Tibial artery (tissue), 4 donors: ENCODE data around the gene PRDM13.

Experiments used
- DNase-seq, 2 donors: peaks; one replicate each; pipeline ENCODE4 v3.0.0-alpha.2; 2019
- H3K27ac ChIP-seq, 2 donors: fragments of 200-600 bp; sonication (generic) in 1 of 2; 1 replicate in 1 of 2; 2 replicates in 1 of 2; pipeline ENCODE4 v1.5.1; 2018 to 2019; ENCODE audit warnings: mild to moderate bottlenecking in 1 of 2
- H3K27me3 ChIP-seq, 2 donors: fragments of 200-600 bp; sonication (generic) in 1 of 2; one replicate each; pipeline versions ENCODE4 v1.5.1 to v1.6.0; 2016 to 2019
- H3K36me3 ChIP-seq, 3 donors: fragments of 200-600 bp; sonication (generic) in 2 of 3; one replicate each; pipeline ENCODE4 v1.5.1; 2016 to 2019; ENCODE audit warnings: mild to moderate bottlenecking in 2 of 3
- H3K4me1 ChIP-seq, 4 donors: fragments of 200-600 bp; sonication (generic) in 2 of 4; 1 replicate in 3 of 4; 2 replicates in 1 of 4; pipeline ENCODE4 v1.5.1; 2016 to 2019
- H3K4me3 ChIP-seq, 2 donors: fragments of 200-600 bp; sonication (generic) in 1 of 2; 1 replicate in 1 of 2; 2 replicates in 1 of 2; pipeline ENCODE4 v1.5.1; 2018 to 2019; ENCODE audit warnings: mild to moderate bottlenecking in 2 of 2
- H3K9me3 ChIP-seq, 3 donors: fragments of 200-600 bp; sonication (generic) in 1 of 3; one replicate each; pipeline ENCODE4 v1.5.1; 2016 to 2019
- CTCF ChIP-seq, 2 experiments: fragments of 200-600 bp in 1 of 2; fragments of 450-650 bp in 1 of 2; IDR thresholded peaks; one replicate each; pipeline ENCODE4 v1.5.1; 2017 to 2019; ENCODE audit warnings: antibody characterized with exemption in 2 of 2, mild to moderate bottlenecking in 1 of 2, moderate library complexity in 1 of 2
- intact Hi-C: fragments of 100-400 bp; cut with DNase I; formaldehyde crosslinking; loops from one replicate; pipeline ENCODE4 v1.15.0; 2023; ENCODE audit warnings: low total_unique reads

The PRDM13 gene

GRCh38 chr6:99573980-99574617, 32.5 kb upstream of the PRDM13 start:
- Histone ChIP-seq H3K9me3 (no peaks in the 10 kb centered on the region), H3K4me1 (no peaks in the 10 kb centered on the region), H3K36me3 (no peaks in the 10 kb centered on the region), H3K27ac (no peak overlapping the region), H3K27me3 (no peaks in the 10 kb centered on the region), H3K4me3 (no peak overlapping the region)
- TF ChIP-seq CTCF (IDR thresholded peaks at IDR 0.05) = no peak
- intact Hi-C loops = no loop called here
- no peak for DNase-seq

GRCh38 chr6:99575544-99576227, 30.9 kb upstream of the PRDM13 start:
- Histone ChIP-seq H3K36me3 (no peaks in the 10 kb centered on the region), H3K27ac (no peak overlapping the region), H3K27me3 (no peaks in the 10 kb centered on the region), H3K4me1 (no peaks in the 10 kb centered on the region), H3K4me3 (no peak overlapping the region), H3K9me3 (no peaks in the 10 kb centered on the region)
- intact Hi-C loops = no loop called here
- no peak for DNase-seq
- no peak for TF ChIP-seq CTCF (IDR thresholded peaks at IDR 0.05)

- H3K4me3 ChIP-seq = no peak overlapping the region
- H3K27me3 ChIP-seq = peaks cover 0 to 4% of the 10 kb centered on the region in 2 donors
- no peaks in the 10 kb centered on the region for H3K4me1 ChIP-seq
- H3K36me3 ChIP-seq = no peaks in the 10 kb centered on the region
- DNase-seq = no peak
- intact Hi-C loops = no loop called here
- TF ChIP-seq CTCF (IDR thresholded peaks at IDR 0.05) = no peak
- H3K9me3 ChIP-seq = no peaks in the 10 kb centered on the region
- no peak overlapping the region for H3K27ac ChIP-seq
Observed at GRCh38 chr6:99579781-99580180, 26.9 kb upstream of the PRDM13 start.

- H3K9me3 ChIP-seq = no peaks in the 10 kb centered on the region
- no peak for DNase-seq
- no peaks in the 10 kb centered on the region for H3K36me3 ChIP-seq
- peaks cover 0 to 29% (median 21%) of the 10 kb centered on the region in 4 donors for H3K4me1 ChIP-seq
- TF ChIP-seq CTCF (IDR thresholded peaks at IDR 0.05) = no peak
- H3K27ac ChIP-seq = no peak overlapping the region
- intact Hi-C loops = loop anchor here (5.0 kb wide), 1 partner anchor 160 kb away; no protein-coding TSS in a partner anchor
- H3K4me3 ChIP-seq = no peak overlapping the region
- H3K27me3 ChIP-seq = peaks cover 0 to 34% of the 10 kb centered on the region in 2 donors
Observed at GRCh38 chr6:99587792-99588191, 18.8 kb upstream of the PRDM13 start.

- peak; percentile 23 to 43 for TF ChIP-seq CTCF (IDR thresholded peaks at IDR 0.05)
- peaks cover 0 to 29% (median 21%) of the 10 kb centered on the region in 4 donors for H3K4me1 ChIP-seq
- H3K4me3 ChIP-seq = peak overlapping the region; percentile 48 to 50
- H3K27me3 ChIP-seq = peaks cover 0 to 43% of the 10 kb centered on the region in 2 donors
- no peaks in the 10 kb centered on the region for H3K36me3 ChIP-seq
- DNase-seq = peak; percentile 56 to 76
- no peaks in the 10 kb centered on the region for H3K9me3 ChIP-seq
- intact Hi-C loops = loop anchor here (5.0 kb wide), 1 partner anchor 159 kb away; no protein-coding TSS in a partner anchor
- no peak overlapping the region for H3K27ac ChIP-seq
Observed at GRCh38 chr6:99588618-99589289, 17.9 kb upstream of the PRDM13 start.
